Ramos (cell line): Measurements from ENCODE around the gene STK32C.

Experiments
- in situ Hi-C: fragments of 300-500 bp; cut with MboI; formaldehyde crosslinking; loops from one replicate; pipeline ENCODE4 v1.14.3; 2022; ENCODE audit warnings: low sequenced_read_pairs; ENCODE audit not compliant: unreplicated experiment

Gene STK32C

GRCh38 chr10:132196178-132197113, 111.3 kb downstream of the STK32C start:
- in situ Hi-C loops: no loop called here

GRCh38 chr10:132195366-132196075, 112.2 kb downstream of the STK32C start:
- in situ Hi-C loops: no loop called here

DNA sequence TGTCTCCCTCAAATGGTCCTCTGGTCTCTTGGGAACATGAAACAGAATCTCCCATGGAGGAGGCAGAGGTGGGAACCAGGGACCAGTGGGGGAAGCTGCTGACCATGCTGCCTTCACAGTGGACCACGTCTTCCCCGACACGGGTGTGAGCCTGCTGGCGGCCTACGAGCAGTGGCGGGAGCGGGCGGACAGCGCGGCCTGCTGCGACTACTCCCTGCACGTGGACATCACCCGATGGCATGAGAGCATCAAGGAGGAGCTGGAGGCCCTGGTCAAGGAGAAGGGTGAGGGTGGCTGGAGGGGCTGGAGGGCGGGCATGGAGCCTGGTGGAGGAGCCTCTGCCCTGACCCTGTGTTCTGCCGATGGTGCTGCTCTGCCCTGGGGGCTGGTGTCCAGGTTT, 113.0 kb downstream of the STK32C start:
- in situ Hi-C loops: no loop called here

GRCh38 chr10:132193907-132194552, 113.7 kb downstream of the STK32C start:
- in situ Hi-C loops: no loop called here

- in situ Hi-C loops: no loop called here
These were observed 114.6 kb downstream of the STK32C start for GRCh38 chr10:132192991-132193665.

- in situ Hi-C loops: no loop called here
These were observed 115.4 kb downstream of the STK32C start for GRCh38 chr10:132192076-132192975.

GRCh38 chr10:132189810-132190422, 117.8 kb downstream of the STK32C start:
- in situ Hi-C loops: no loop called here

DNA sequence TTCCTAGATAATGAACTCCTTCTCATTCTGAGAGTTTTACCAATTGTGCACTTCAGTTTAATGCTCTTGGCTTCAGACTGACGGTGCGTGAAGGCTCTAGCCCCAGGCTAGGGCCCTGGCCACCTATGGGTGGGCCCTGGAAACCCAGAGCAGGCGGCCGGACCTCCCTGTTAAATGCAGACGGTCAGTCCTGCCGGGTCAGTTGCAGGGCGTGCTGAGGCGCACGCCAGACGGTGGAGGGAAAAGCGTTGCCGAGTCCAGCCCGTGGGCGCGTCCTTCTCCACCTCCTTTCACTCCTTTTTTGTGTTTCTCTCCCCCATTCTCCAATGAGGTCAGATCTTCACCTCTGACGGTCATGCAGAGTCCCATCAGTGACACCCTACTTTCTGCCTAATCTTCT, 118.7 kb downstream of the STK32C start:
- in situ Hi-C loops: no loop called here

DNA sequence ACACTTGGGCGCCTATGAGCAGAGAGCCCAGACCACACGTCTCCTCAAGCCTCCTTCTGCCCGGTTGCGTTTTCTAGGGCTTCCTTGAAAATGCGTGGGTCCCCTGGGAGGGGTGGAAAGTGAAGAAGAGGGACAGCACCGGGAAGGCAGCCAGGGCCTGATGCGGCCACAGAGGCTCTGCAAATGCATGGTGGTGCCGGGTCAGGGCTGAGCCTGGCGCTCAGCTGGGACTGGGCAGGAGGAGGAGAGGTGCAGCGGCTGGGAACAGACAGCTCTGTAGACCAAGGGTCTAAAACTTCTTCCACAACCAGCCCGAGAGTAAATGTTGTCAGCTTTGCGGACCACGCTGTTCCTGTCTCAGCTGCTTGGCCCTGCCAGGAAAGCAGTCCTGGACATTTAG, 119.4 kb downstream of the STK32C start:
- in situ Hi-C loops: no loop called here

- in situ Hi-C loops: no loop called here
These were observed 120.2 kb downstream of the STK32C start for GRCh38 chr10:132187430-132188138.

DNA sequence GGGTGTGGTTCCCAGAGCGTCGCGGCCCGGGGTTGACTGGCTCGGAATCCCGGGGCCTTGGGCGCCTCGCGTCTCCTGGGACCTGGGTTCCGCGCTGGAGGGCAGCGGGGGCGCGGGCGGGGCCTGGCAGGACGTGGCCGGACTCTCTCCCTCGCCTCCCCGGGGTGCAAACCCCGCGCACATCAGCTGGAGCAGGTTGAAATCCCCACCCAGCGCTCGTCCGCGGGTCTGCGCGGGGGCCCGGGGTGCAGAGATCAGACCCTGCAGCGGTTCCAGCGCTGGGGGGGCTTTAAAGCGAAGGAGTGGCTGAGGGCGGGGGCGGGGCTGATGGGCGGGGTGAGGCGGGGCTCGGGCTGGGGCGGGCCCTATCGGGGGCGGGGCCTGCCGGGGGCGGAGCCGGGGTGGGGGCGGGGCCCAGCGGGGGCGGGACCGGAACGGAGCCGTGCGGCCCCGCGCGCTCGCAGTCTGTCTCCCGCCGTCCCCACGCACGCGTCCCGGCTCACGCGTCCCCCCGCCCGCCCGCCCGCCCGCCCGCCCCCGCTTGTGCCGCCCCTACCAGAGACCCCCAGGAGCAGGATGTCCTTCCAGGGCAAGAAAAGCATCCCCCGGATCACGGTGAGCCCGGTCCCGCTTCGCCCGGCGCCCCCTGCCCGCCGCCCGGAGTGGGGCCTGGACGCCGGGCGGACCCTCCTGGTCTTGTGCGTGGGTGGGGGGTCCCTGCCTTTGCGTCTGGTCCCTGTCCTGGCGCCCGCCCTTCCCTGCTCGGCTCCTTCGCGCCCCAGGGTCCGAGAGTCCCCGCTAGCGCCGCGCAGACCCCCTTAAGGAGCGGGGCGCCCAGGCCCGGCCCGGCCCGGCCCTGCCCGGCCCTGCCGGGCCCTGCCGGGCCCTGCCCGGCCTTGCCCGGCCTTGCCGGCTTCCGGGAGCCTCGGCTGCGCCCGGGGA, 121.0 kb downstream of the STK32C start, which contains the start of gene DPYSL4:
TSS of gene DPYSL4 (plus strand) at position 461 of the 942 bp plus-strand sequence. CDS start at position 577, 116 bp downstream.
- in situ Hi-C loops: no loop called here

DNA sequence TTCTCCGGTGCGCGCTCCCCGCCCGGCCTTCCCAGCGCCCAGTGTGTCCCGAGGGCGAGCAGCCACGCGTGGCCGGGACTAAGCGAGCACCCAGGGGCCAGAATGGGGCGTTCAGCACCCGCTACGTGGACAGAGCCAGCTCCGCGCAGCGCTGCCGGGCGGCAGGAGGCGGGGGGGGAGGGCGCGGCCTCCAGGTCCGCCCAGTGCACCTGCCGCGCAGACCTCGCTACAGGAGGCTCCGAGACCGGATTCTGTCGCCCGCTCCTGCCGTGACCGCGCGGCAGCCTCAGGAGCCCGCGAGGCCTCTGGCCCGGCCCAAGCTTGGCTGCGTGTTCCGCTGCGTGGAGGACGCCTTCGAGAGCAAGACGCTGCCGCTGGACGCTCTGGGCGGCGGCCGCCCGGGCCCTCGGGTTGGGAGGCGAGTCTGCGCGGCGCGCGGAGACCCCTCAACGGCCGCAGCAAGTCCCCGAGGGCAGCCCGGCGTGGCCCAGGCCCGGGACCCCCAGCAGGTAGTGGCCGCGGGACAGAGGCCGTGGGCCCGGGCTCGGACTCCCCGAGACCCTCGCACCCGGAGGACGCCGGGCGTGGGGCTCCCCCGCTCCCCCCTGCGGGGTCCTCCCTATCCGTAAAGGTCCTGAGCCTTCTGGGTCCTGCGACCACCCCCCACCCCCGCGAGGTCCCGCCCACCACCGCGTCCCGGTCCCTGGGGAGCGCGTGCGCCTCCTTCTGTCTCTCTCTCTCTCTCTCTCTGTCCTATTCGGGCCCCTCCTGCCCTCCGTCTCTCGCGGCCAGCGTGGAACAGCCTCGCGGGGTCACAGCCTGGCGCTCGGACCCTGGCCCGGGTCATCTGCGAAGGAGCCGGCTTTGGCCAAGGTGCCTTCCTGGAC, 121.9 kb downstream of the STK32C start:
- in situ Hi-C loops: no loop called here

GRCh38 chr10:132184816-132185593, 122.7 kb downstream of the STK32C start:
- in situ Hi-C loops: no loop called here

DNA sequence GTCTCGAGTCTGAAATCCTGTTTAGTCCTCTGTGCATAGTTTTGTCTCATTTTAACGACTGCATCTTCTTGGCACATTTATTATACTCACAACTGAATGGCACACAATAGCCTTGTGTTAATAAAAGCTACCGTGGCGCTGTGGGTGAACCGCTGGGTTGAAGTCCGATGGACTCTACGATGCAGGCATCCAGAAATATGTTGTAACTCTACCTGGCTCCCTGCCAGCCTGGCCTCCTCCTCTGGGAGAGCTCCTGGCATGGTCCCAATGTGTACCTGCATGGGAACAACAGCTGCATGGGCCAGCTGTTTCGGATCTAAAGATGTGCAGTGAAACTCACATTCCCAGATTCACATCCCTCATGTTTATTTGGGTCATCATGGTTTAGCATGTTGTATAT, 124.7 kb downstream of the STK32C start:
- in situ Hi-C loops: no loop called here

- in situ Hi-C loops: no loop called here
These were observed 125.2 kb downstream of the STK32C start for GRCh38 chr10:132182591-132182990.
